ENCODE measurements around the gene C21orf58.

Gene C21orf58

DNA sequence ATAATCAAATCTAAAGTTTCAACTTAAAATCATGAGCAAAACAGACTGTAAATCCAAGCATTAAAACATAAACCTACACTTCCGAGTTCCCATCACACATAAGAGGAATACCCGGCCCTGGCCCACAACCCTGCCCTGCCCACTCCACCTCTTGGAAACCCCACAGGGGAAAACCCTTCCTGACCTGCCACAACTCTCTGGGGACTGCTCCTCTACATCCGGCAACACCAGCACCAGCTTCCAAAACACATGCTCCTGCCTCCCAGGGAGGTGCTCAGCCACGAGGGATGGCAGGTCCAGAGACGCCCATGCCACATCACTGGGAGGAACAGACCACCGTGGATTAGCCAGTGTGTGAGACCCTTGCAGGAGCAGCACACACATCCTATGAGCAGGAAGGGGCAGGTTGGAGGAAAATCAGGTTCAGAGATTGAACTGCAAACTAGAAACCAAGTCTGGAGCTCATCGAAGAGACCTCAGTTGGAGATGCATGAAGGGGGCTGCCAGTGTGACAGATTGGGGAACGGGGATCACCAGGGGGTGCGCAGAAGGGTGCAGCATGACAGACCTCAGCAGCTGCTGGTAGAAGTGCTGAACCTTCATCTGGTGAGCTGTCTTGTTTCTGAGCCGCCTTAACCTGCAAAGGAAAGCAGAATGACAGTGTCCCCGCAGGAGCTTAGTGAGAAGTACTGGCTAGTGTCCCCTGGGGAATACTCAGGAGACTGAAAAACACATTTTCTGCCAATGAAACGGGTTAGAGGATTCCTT is 69.3 kb downstream of the C21orf58 start:
- no peak for DNase-seq (ENCODE audit: low read depth)

DNA sequence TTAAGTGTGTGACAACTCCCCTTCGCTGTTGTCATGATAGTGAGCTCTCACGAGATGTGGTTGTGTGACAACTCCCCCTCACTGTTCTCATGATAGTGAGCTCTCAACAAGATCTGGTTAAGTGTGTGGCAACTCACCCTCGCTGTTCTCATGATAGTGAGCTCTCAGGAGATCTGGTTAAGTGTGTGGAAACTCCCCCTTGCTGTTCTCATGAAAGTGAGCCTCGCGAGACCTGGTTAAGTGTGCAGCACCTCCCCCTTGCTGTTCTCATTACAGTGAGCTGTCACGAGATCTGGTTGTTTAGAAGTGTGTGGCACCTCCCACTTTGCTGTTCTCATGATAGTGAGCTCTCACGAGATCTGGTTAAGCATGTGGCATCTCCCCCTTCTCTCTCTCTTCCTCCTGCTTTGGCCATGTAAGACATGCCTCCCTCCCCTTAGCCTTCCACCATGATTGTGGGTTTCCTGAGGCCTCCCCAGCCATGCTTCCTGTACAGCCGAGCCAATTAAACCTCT is 70.0 kb downstream of the C21orf58 start:
- DNase-seq (ENCODE audit: low read depth): peak; percentile 11

DNA sequence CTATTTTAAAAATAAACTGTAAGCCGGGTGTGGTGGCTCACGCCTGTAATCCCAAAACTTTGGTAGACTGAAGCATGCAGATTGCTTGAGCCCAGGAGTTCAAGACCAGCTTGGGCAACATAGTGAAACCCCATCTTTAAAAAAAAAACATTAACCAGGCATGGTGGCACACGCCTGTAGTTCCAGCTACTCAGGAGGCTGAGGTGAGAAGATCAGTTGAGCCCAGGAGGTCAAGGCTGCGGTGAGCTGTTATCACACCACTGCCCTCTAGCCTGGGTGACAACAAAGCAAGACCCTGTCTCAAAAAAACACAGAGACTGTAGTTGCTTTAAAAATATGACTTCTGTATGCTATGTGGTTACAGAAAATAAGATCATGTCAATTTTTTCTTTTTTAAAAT is 70.8 kb downstream of the C21orf58 start:
- no peak for DNase-seq (ENCODE audit: low read depth)

Measured in stimulated activated CD4-positive, alpha-beta T cell treated with anti-CD3 and anti-CD28 coated beads, Interleukin-2, amount 100 ng/mL, for 4 hours (primary cell).